Loucy (cell line): Measurements from ENCODE around the gene EIPR1.
"Not testable (repeated sequence)": the region's sequence is repeated elsewhere in the genome, so short reads cannot be mapped to it uniquely, and the experiment has no call there.

ENCODE experiments used
- EZH2phosphoT487 ChIP-seq: fragments of 200-600 bp; IDR thresholded peaks from 2 replicates; pipeline ENCODE4 v1.6.1; 2018; ENCODE audit warnings: antibody characterized with exemption, mild to moderate bottlenecking, moderate library complexity, borderline replicate concordance
- TF ChIP-seq, protein P1 (sequence below): fragments of 200-600 bp; sonication (generic); conservative IDR thresholded peaks from 2 replicates; pipeline ENCODE4 v1.5.1; 2014; ENCODE audit warnings: mild to moderate bottlenecking, antibody characterized with exemption, low read length

DNA sequence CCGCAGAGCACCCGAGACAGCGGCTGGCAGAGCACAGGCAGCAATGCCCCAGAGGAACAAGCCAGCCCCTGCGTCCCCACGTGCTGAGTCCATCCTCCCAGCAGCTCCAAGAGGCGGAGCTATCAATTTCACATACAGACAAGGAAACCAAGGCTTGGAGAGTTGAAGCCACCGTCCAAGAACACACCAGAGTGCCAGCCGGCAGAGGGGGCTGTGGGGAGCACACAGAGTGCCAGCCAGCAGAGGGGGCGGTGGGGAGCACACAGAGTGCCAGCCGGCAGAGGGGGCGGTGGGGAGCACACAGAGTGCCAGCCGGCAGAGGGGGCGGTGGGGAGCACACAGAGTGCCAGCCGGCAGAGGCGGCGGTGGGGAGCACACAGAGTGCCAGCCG lies 91.0 kb downstream of the EIPR1 start:
- TF ChIP-seq, protein P1, sequence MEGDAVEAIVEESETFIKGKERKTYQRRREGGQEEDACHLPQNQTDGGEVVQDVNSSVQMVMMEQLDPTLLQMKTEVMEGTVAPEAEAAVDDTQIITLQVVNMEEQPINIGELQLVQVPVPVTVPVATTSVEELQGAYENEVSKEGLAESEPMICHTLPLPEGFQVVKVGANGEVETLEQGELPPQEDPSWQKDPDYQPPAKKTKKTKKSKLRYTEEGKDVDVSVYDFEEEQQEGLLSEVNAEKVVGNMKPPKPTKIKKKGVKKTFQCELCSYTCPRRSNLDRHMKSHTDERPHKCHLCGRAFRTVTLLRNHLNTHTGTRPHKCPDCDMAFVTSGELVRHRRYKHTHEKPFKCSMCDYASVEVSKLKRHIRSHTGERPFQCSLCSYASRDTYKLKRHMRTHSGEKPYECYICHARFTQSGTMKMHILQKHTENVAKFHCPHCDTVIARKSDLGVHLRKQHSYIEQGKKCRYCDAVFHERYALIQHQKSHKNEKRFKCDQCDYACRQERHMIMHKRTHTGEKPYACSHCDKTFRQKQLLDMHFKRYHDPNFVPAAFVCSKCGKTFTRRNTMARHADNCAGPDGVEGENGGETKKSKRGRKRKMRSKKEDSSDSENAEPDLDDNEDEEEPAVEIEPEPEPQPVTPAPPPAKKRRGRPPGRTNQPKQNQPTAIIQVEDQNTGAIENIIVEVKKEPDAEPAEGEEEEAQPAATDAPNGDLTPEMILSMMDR = not testable (repeated sequence)
- not testable (repeated sequence) for TF ChIP-seq EZH2phosphoT487
